HG03025 (cell line): ENCODE data around the gene TMEM141.

ENCODE experiments used
- ATAC-seq: cut with Tn5 transposase; IDR thresholded peaks from one replicate; pipeline ENCODE4 v1.9.1; 2021; ENCODE audit warnings: mild to moderate bottlenecking, moderate library complexity; ENCODE audit not compliant: unreplicated experiment, low FRiP score

The TMEM141 gene

GRCh38 chr9:136842380-136842948 lies 51.3 kb downstream of the TMEM141 start, which contains the start of gene AJM1:
Gene AJM1 (plus strand): TSS chr9:136842478. CDS start chr9:136844415, 1,937 bp downstream.
- peak; percentile 40 for ATAC-seq
